HCT116 (cell line): Measurements from ENCODE around the gene TCHP. TPM values are rescaled to one million over a fixed set of nuclear protein-coding genes. Genes with fewer than 3 reads are reported as not detected.

Experiments used
- ATAC-seq: fragments of 200-7000 bp; cut with Tn5 transposase; 2 replicates; pipeline ENCODE4 v1.9.1; 2020; ENCODE audit warnings: mild to moderate bottlenecking, moderate library complexity
- BruUV-seq: library from RNA; stranded (reverse); fragments of 400-500 nt; replicated peaks from 2 replicates; lab custom pipeline; 2021; lab: Mats Ljungman, UMichigan
- CTCF ChIA-PET: fragments of 300-600 bp; sonication (Branson Sonifier 250); formaldehyde crosslinking; loops from one replicate; lab custom pipeline; 2021; ENCODE audit warnings: antibody characterized with exemption; lab: Charles Lee
- POLR2A ChIA-PET: fragments of 300-600, 350-600 bp; sonication (Branson Sonifier 250); formaldehyde crosslinking; loops from one replicate; lab custom pipeline; 2021; ENCODE audit warnings: antibody characterized with exemption; lab: Charles Lee
- RAD21 ChIA-PET, 2 experiments: fragments of 300-600 bp; sonication (Branson Sonifier 250); formaldehyde crosslinking; loops; one replicate each; lab custom pipeline; 2023; ENCODE audit warnings: low total read pairs in 2 of 2; ENCODE audit not compliant: uncharacterized antibody in 2 of 2, unreplicated experiment in 2 of 2, low non-redundant PET in 1 of 2; lab: Charles Lee
- DNase-seq: peaks from one replicate; pipeline ENCODE4 v3.0.0-alpha.2; 2010; ENCODE audit warnings: low read depth, low spot score
- H2AFZ ChIP-seq: fragments of 200-600 bp; shearing (Covaris generic), sonication (generic); 2 replicates; pipeline ENCODE4 v1.6.1; 2017; ENCODE audit warnings: low read depth, mixed run types, mixed read lengths, antibody characterized with exemption, low read length; ENCODE audit not compliant: poor library complexity, severe bottlenecking
- H3K27ac ChIP-seq: 2 replicates; pipeline ENCODE4 v1.5.1; 2012; ENCODE audit warnings: low read depth, low read length
- H3K27me3 ChIP-seq: fragments of 200-600 bp; sonication (generic); 2 replicates; pipeline ENCODE4 v1.6.1; 2016; ENCODE audit warnings: mixed run types, low read length, mixed read lengths; ENCODE audit not compliant: insufficient read depth
- H3K36me3 ChIP-seq, 2 experiments: fragments of 200-500 bp in 1 of 2; fragments of 200-600 bp in 1 of 2; sonication (Bioruptor generic) in 1 of 2; sonication (generic) in 1 of 2; 2 replicates each; pipeline versions ENCODE4 v1.5.1 to v1.6.1; 2014 to 2016; ENCODE audit warnings: low read length in 2 of 2, inconsistent platforms in 1 of 2, mixed read lengths in 1 of 2, mixed run types in 1 of 2; ENCODE audit not compliant: insufficient read depth in 2 of 2, control insufficient read depth in 1 of 2
- H3K4me1 ChIP-seq, 2 experiments: fragments of 200-600 bp in 1 of 2; sonication (generic) in 1 of 2; 2 replicates each; pipeline versions ENCODE4 v1.5.1 to v1.6.1; 2012 to 2017; ENCODE audit warnings: low read length in 2 of 2, inconsistent platforms in 1 of 2, mild to moderate bottlenecking in 1 of 2, mixed read lengths in 1 of 2, mixed run types in 1 of 2, moderate library complexity in 1 of 2; ENCODE audit not compliant: insufficient read depth in 2 of 2, control insufficient read depth in 1 of 2
- H3K4me2 ChIP-seq: fragments of 200-600 bp; sonication (generic); 2 replicates; pipeline ENCODE4 v1.6.1; 2017; ENCODE audit warnings: mixed run types, low read length, mixed read lengths
- H3K4me3 ChIP-seq, 2 experiments: fragments of 200-600 bp in 1 of 2; sonication (generic) in 1 of 2; replicated peaks in 1 of 2; 2 replicates each; pipeline ENCODE4 v1.5.1; 2011 to 2016; ENCODE audit warnings: low read length in 2 of 2, control low read depth in 1 of 2, low read depth in 1 of 2, mild to moderate bottlenecking in 1 of 2, mixed read lengths in 1 of 2, mixed run types in 1 of 2
- H3K79me2 ChIP-seq: fragments of 200-600 bp; sonication (generic); 2 replicates; pipeline ENCODE4 v1.6.1; 2017; ENCODE audit warnings: mild to moderate bottlenecking, mixed run types, low read length, moderate library complexity, mixed read lengths; ENCODE audit not compliant: insufficient read depth
- H3K9ac ChIP-seq: fragments of 200-600 bp; sonication (generic); 2 replicates; pipeline ENCODE4 v1.6.1; 2016; ENCODE audit warnings: low read length, mixed read lengths
- H3K9me2 ChIP-seq: fragments of 200-600 bp; sonication (generic), shearing (Covaris generic); 2 replicates; pipeline ENCODE4 v1.6.1; 2017; ENCODE audit warnings: mixed run types, mild to moderate bottlenecking, moderate library complexity; ENCODE audit not compliant: insufficient read depth
- H3K9me3 ChIP-seq, 2 experiments: fragments of 200-500 bp in 1 of 2; fragments of 200-600 bp in 1 of 2; sonication (Bioruptor generic) in 1 of 2; sonication (generic) in 1 of 2; 2 replicates each; pipeline ENCODE4 v1.6.1; 2014 to 2017; ENCODE audit warnings: low read length in 2 of 2, mixed read lengths in 2 of 2, inconsistent platforms in 1 of 2, low read depth in 1 of 2, mild to moderate bottlenecking in 1 of 2, mixed run types in 1 of 2, moderate library complexity in 1 of 2; ENCODE audit not compliant: control insufficient read depth in 1 of 2, insufficient read depth in 1 of 2
- H4K20me1 ChIP-seq: fragments of 200-600 bp; sonication (generic), shearing (Covaris generic); 2 replicates; pipeline ENCODE4 v1.6.1; 2017; ENCODE audit warnings: mixed run types, mild to moderate bottlenecking, moderate library complexity; ENCODE audit not compliant: insufficient read depth
- CBX3 ChIP-seq: IDR thresholded peaks from 2 replicates; pipeline ENCODE4 v1.6.1; 2012; ENCODE audit warnings: low read depth
- CEBPB ChIP-seq: IDR thresholded peaks from 2 replicates; pipeline ENCODE4 v1.6.1; 2012; ENCODE audit warnings: low read depth
- EGR1 ChIP-seq: IDR thresholded peaks from 2 replicates; pipeline ENCODE4 v1.6.1; 2012; ENCODE audit warnings: low read depth
- EZH2 ChIP-seq: fragments of 200-600 bp; sonication (generic); IDR thresholded peaks from 2 replicates; pipeline ENCODE4 v1.6.1; 2017; ENCODE audit warnings: antibody characterized with exemption, mixed run types
- FOSL1 ChIP-seq: IDR thresholded peaks from 2 replicates; pipeline ENCODE4 v1.6.1; 2012; ENCODE audit warnings: low read depth
- JUND ChIP-seq: IDR thresholded peaks from 2 replicates; pipeline ENCODE4 v1.6.1; 2012
- RAD21 ChIP-seq: IDR thresholded peaks from 2 replicates; pipeline ENCODE4 v1.6.1; 2012; ENCODE audit warnings: low read depth, mild to moderate bottlenecking
- SIN3A ChIP-seq: IDR thresholded peaks from 2 replicates; pipeline ENCODE4 v1.6.1; 2012; ENCODE audit warnings: low read depth
- TCF7L2 ChIP-seq: IDR thresholded peaks from 2 replicates; pipeline ENCODE4 v1.7.0; 2011; ENCODE audit warnings: borderline replicate concordance, inconsistent platforms; ENCODE audit not compliant: insufficient read depth, insufficient read length; ENCODE audit errors: extremely low read depth
- ZFX ChIP-seq: fragments of 450-650 bp; IDR thresholded peaks from 2 replicates; pipeline ENCODE4 v1.6.1; 2017
- intact Hi-C: fragments of 100-400 bp; cut with micrococcal nuclease; formaldehyde crosslinking; loops from 2 replicates; pipeline ENCODE4 v1.10.0; 2022
- total RNA-seq: library from RNA; stranded (reverse); gene quantifications from one replicate; pipeline ENCODE4 v1.2.1, GENCODE V29; 2021; ENCODE audit not compliant: unreplicated experiment
- TF ChIP-seq, protein P1 (sequence below): IDR thresholded peaks from 2 replicates; pipeline ENCODE4 v1.6.1; 2012
- TF ChIP-seq, protein P2 (sequence below): IDR thresholded peaks from 2 replicates; pipeline ENCODE4 v1.6.1; 2012; ENCODE audit warnings: low read depth
- TF ChIP-seq, protein P3 (sequence below): IDR thresholded peaks from 2 replicates; pipeline ENCODE4 v1.6.1; 2012

The TCHP gene
- total RNA-seq, 1 experiment from 2014 or later = 17.3 TPM

DNA sequence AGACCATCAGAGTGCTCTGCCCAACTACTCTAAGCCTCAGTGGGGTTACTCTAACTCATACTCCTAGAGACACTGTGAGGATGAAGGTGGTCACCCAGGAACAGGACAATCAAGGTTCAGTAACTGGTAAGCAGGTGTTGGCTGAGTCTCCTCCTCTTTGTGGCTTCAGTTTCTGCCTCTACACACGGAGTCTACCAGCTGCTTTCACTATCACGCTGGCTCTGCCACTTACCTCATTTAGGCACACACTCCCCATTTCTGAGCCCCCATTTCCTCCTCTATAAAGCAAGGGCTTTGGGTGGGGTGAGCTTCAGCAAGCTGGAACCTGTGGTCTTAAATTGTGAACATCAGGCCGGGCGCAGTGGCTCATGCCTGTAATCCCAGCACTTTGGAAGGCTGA lies 7.3 kb upstream of the TCHP start:
- Histone ChIP-seq H3K27ac (no peak overlapping the region), H3K79me2 (no peaks in the 10 kb centered on the region), H4K20me1 (no peaks in the 10 kb centered on the region), H3K4me3 (no peak overlapping the region), H3K27me3 (no peaks in the 10 kb centered on the region), H3K9me3 (no peaks in the 10 kb centered on the region), H3K4me2 (no peak overlapping the region)
- no peak for DNase-seq
- no TSS peak for BruUV-seq
- CTCF ChIA-PET = no interaction called here
- intact Hi-C loops = no loop called here
- TF ChIP-seq, protein P1, sequence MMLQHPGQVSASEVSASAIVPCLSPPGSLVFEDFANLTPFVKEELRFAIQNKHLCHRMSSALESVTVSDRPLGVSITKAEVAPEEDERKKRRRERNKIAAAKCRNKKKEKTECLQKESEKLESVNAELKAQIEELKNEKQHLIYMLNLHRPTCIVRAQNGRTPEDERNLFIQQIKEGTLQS = no peak
- TF ChIP-seq CBX3 (no peak), EGR1 (no peak), RAD21 (no peak), JUND (no peak), FOSL1 (no peak), TCF7L2 (no peak), SIN3A (no peak), EZH2 (no peak), ZFX (no peak), CEBPB (no peak)
- TF ChIP-seq, protein P2, sequence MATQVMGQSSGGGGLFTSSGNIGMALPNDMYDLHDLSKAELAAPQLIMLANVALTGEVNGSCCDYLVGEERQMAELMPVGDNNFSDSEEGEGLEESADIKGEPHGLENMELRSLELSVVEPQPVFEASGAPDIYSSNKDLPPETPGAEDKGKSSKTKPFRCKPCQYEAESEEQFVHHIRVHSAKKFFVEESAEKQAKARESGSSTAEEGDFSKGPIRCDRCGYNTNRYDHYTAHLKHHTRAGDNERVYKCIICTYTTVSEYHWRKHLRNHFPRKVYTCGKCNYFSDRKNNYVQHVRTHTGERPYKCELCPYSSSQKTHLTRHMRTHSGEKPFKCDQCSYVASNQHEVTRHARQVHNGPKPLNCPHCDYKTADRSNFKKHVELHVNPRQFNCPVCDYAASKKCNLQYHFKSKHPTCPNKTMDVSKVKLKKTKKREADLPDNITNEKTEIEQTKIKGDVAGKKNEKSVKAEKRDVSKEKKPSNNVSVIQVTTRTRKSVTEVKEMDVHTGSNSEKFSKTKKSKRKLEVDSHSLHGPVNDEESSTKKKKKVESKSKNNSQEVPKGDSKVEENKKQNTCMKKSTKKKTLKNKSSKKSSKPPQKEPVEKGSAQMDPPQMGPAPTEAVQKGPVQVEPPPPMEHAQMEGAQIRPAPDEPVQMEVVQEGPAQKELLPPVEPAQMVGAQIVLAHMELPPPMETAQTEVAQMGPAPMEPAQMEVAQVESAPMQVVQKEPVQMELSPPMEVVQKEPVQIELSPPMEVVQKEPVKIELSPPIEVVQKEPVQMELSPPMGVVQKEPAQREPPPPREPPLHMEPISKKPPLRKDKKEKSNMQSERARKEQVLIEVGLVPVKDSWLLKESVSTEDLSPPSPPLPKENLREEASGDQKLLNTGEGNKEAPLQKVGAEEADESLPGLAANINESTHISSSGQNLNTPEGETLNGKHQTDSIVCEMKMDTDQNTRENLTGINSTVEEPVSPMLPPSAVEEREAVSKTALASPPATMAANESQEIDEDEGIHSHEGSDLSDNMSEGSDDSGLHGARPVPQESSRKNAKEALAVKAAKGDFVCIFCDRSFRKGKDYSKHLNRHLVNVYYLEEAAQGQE = no peak
- TF ChIP-seq, protein P3, sequence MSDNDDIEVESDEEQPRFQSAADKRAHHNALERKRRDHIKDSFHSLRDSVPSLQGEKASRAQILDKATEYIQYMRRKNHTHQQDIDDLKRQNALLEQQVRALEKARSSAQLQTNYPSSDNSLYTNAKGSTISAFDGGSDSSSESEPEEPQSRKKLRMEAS = no peak
- TF ChIP-seq, all 23 proteins: peak for 0
- Histone ChIP-seq H3K36me3 (no peaks in the 10 kb centered on the region), H3K9me2 (no peaks in the 10 kb centered on the region), H2AFZ (no peak overlapping the region), H3K9ac (no peak overlapping the region), H3K4me1 (peaks cover 6 to 18% of the 10 kb centered on the region in 2 experiments; a peak in 3 of 4 replicates)
- no peak for ATAC-seq
- POLR2A ChIA-PET = no interaction called here
- RAD21 ChIA-PET = no interaction called here
